Activated T-cell treated with anti-CD3 and anti-CD28 coated beads, Interleukin-2, amount 50 U/mL, for 72 hours (primary cell): ENCODE measurements around the gene P4HTM. TPM values are rescaled to one million over a fixed set of nuclear protein-coding genes. Genes with fewer than 3 reads are reported as not detected.
A peak's percentile ranks its signal among the peaks of the same experiment; 100 is the strongest.

Experiments used
- ATAC-seq, 2 donors: fragments of 150-1000 bp; cut with Tn5 transposase; replicated peaks in 1 of 2; 2 replicates each; pipeline ENCODE4 v1.10.0; 2021; ENCODE audit warnings: moderate library complexity in 2 of 2, mild to moderate bottlenecking in 1 of 2
- DNase-seq, 2 donors: peaks; one replicate each; pipeline ENCODE4 v3.0.0; 2021 to 2022; ENCODE audit warnings: mixed read lengths in 1 of 2
- H3K27ac Mint-ChIP-seq: one replicate; pipeline ENCODE4 v1.8.0; 2022; ENCODE audit warnings: mild to moderate bottlenecking, moderate library complexity, mixed read lengths
- H3K27me3 Mint-ChIP-seq: one replicate; pipeline ENCODE4 v1.8.0; 2022; ENCODE audit warnings: low read depth, mixed read lengths
- H3K36me3 Mint-ChIP-seq, 2 donors: one replicate each; pipeline ENCODE4 v1.8.0; 2022; ENCODE audit warnings: mixed read lengths in 2 of 2, mild to moderate bottlenecking in 1 of 2; ENCODE audit not compliant: insufficient read depth in 2 of 2
- H3K4me1 Mint-ChIP-seq: one replicate; pipeline ENCODE4 v1.8.0; 2022; ENCODE audit warnings: low read depth, mixed read lengths
- H3K4me3 Mint-ChIP-seq, 2 donors: one replicate each; pipeline ENCODE4 v1.8.0; 2022; ENCODE audit warnings: mild to moderate bottlenecking in 2 of 2, mixed read lengths in 2 of 2, moderate library complexity in 2 of 2
- H3K9me3 Mint-ChIP-seq, 2 donors: one replicate each; pipeline ENCODE4 v1.8.0; 2022; ENCODE audit warnings: mixed read lengths in 2 of 2
- total RNA-seq, 2 donors: library from RNA; stranded (reverse); gene quantifications; one replicate each; pipeline ENCODE4 v1.2.3, GENCODE V29; 2022

P4HTM gene
- total RNA-seq, 2 donors from 2014 or later, result 42.0 to 45.7 TPM

GRCh38 chr3:49017229-49017970 is 27.4 kb downstream of the P4HTM start:
- no peak for ATAC-seq
- peaks cover 6% of the 10 kb centered on the region in 2 donors for H3K36me3 Mint-ChIP-seq
- no peak overlapping the region for H3K27ac Mint-ChIP-seq

DNA sequence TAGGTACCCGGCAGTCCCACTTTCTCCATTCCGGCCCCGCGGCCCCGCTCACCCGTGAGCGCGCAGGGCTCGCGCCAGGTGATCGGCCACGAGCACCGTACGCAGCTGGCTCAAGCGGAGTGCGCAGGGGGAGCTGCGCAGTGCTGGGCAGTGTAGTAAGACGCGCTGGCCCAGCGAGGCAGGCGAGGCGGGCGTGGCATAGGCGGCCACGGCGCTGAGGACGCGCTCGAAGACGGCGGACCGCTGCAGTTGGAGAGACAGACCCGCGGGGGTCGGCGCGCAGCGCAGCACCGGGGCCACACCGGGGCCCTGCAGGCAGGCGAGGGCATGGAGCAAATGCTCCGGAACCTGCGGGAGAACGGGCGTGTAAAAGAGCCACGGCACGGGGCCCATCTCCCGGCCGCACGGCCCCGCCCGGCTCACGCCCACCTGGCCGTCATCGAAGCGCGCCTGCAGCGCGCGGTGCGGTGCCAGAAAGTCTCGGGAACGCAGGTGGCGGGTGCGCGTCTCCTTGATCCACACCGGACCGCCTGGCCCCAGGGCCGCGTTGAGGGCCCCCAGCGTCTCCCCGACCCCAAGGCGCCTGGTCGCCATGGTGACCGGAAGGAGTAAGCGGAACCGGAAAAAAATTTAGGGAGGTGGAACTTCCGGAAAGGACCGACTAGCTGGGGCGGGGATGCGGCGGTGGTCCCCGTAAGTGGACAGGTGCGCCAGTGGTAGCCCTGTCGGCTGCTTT is 28.1 kb downstream of the P4HTM start, which contains the start of gene DALRD3:
DALRD3 (minus strand) TSS at position 610 of the 736 bp plus-strand sequence; CDS start at position 594, 16 bp downstream.
- Mint-ChIP-seq H3K27ac (peak within 1 kb of the TSS; percentile 85), H3K4me3 (peak within 1 kb of the TSS; percentile 91 to 94), H3K36me3 (peaks cover 7 to 10% of the 10 kb centered on the region in 2 donors), H3K9me3 (no peaks in the 10 kb centered on the region), H3K27me3 (no peaks in the 10 kb centered on the region), H3K4me1 (peaks cover 44% of the 10 kb centered on the region)
- ATAC-seq (peak; percentile 9 to 14), DNase-seq (peak; percentile 76)

More at GRCh38 chr3:49017229-49017970, 27.4 kb downstream of the P4HTM start:
- no peak for DNase-seq
- Mint-ChIP-seq H3K27me3 (no peaks in the 10 kb centered on the region), H3K4me1 (peaks cover 37% of the 10 kb centered on the region), H3K9me3 (no peaks in the 10 kb centered on the region), H3K4me3 (peak overlapping the region; percentile 91 to 94)

GRCh38 chr3:49018707-49019006 is 28.6 kb downstream of the P4HTM start:
- H3K9me3 Mint-ChIP-seq, result no peaks in the 10 kb centered on the region
- peaks cover 10 to 12% of the 10 kb centered on the region in 2 donors for H3K36me3 Mint-ChIP-seq

DNA sequence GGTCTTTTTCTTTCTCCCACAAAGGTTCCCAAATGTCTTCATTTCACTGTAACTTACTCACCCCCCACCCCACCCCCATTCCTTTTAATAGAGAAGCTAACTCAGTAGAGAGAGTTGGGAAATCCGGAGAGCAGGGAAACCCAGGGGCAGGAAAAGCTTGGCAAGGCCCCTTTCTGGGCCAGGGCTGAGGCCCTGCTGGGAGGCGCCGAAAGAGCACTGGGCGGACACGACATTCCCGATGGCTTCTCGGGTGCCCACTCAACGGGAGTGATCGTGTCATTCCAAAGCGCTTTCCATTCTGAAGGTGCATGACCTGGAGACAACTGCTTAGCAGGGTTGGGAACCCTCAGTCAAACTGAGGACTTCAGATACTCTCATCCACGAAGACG is 29.9 kb downstream of the P4HTM start:
- Mint-ChIP-seq H3K4me3 (peak overlapping the region; percentile 91 to 94), H3K4me1 (peaks cover 59% of the 10 kb centered on the region), H3K9me3 (no peaks in the 10 kb centered on the region), H3K36me3 (peaks cover 8 to 19% of the 10 kb centered on the region in 2 donors), H3K27me3 (no peaks in the 10 kb centered on the region), H3K27ac (peak overlapping the region; percentile 94)
- ATAC-seq, result no peak
- DNase-seq, result no peak

More at GRCh38 chr3:49018707-49019006, 28.6 kb downstream of the P4HTM start:
- peaks cover 50% of the 10 kb centered on the region for H3K4me1 Mint-ChIP-seq
- ATAC-seq (no peak), DNase-seq (no peak)
- H3K27ac Mint-ChIP-seq, result peak overlapping the region; percentile 85
- H3K4me3 Mint-ChIP-seq, result peak overlapping the region; percentile 91 to 94
- no peaks in the 10 kb centered on the region for H3K27me3 Mint-ChIP-seq

GRCh38 chr3:49020330-49021212 is 30.5 kb downstream of the P4HTM start:
- Mint-ChIP-seq H3K4me1 (peaks cover 57% of the 10 kb centered on the region), H3K4me3 (peak overlapping the region; percentile 91 to 94), H3K9me3 (no peaks in the 10 kb centered on the region), H3K27ac (peak overlapping the region; percentile 94), H3K36me3 (peaks cover 10 to 18% of the 10 kb centered on the region in 2 donors), H3K27me3 (no peaks in the 10 kb centered on the region)
- DNase-seq (peak; percentile 45 to 60), ATAC-seq (peak in 1 of 2 donors; percentile 1)

DNA sequence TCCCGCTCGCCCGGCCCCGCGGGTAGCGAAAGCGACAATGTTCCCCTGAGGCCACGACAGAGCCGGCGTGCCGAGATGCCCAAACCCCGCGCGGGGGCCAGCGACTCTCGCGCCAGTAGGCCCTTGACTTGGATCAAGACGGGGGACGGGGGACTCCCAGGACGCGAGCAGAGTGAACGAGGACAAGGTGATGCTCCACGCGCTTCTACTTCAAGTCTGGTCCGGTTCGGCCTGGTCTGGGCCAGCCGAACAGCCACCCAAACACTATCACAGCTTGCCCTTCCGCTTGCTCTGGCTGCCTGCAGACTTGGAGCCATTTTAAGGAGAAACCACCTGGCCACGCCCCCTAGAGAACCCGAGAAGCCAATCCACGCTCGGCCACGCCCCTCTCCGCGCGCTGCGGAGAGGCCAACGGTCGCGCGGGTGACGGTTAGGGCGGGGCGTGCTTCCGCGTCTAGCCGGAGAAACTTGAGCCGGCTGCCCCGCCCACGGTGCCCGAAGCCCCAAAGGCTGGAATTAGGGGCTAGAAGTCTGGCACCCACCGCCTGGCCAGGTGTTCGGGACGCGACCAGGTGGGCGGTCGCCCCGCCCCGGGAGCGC is 31.3 kb downstream of the P4HTM start:
- H3K27ac Mint-ChIP-seq, result peak overlapping the region; percentile 94
- no peaks in the 10 kb centered on the region for H3K27me3 Mint-ChIP-seq
- no peaks in the 10 kb centered on the region for H3K9me3 Mint-ChIP-seq
- ATAC-seq (peak; percentile 70 to 74), DNase-seq (peak; percentile 100)
- H3K4me1 Mint-ChIP-seq, result peaks cover 65% of the 10 kb centered on the region
- H3K4me3 Mint-ChIP-seq, result peak overlapping the region; percentile 91 to 94
- peaks cover 10 to 21% of the 10 kb centered on the region in 2 donors for H3K36me3 Mint-ChIP-seq

DNA sequence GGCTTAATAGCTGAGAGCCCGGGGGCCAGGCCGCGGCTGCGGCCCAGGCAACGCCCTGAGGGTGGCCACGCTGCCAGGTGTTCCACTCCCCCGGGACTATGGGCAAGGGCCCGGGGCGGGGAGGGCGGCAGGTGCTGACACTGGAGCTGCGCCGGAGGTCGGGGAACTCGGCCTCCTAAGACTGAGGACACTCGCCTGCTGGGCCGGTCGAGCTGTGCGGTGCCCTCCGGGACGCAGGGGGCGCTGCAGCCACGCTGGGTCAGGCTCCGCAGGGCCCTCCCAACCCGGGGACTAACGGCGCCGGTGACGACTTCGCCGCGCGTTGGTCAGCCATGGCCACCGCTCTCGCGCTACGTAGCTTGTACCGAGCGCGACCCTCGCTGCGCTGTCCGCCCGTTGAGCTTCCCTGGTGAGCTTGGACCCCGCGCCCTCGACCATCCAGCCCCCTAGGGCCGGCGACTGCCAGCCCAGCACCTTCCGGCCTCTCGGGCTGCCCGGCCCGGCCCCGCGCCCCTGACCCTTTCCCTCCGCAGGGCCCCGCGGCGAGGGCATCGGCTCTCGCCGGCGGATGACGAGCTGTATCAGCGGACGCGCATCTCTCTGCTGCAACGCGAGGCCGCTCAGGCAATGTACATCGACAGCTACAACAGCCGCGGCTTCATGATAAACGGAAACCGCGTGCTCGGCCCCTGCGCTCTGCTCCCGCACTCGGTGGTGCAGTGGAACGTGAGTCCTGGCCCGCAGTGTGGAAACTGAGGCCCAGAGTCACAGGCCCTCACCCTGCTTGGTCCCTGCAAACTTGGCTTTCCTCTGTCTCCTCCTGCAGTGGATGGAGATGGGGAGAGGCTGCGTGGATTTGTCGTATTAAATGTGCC is 32.0 kb downstream of the P4HTM start, which contains the start of gene NDUFAF3:
NDUFAF3 (plus strand) TSS at position 309 of the 875 bp plus-strand sequence; CDS start at position 333, 24 bp downstream.
- Mint-ChIP-seq H3K27me3 (no peaks in the 10 kb centered on the region), H3K9me3 (no peaks in the 10 kb centered on the region), H3K27ac (peak within 1 kb of the TSS; percentile 94), H3K36me3 (peaks cover 10 to 26% of the 10 kb centered on the region in 2 donors), H3K4me3 (peak within 1 kb of the TSS; percentile 91 to 94), H3K4me1 (peaks cover 71% of the 10 kb centered on the region)
- DNase-seq (peak; percentile 96 to 97), ATAC-seq (peak; percentile 76 to 78)

DNA sequence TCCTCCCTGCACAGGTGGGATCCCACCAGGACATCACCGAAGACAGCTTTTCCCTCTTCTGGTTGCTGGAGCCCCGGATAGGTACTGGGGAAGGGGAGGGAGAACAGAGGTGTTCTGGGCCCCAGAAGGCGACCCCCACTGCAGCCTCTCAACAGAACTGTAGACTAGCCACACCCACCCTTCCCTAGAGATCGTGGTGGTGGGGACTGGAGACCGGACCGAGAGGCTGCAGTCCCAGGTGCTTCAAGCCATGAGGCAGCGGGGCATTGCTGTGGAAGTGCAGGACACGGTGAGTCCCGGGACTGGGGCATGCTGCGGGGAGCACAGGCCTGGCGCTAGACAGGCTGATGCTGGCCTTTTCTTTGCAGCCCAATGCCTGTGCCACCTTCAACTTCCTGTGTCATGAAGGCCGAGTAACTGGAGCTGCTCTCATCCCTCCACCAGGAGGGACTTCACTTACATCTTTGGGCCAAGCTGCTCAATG is 32.7 kb downstream of the P4HTM start:
- peaks cover 10 to 31% of the 10 kb centered on the region in 2 donors for H3K36me3 Mint-ChIP-seq
- ATAC-seq (no peak), DNase-seq (no peak)
- no peaks in the 10 kb centered on the region for H3K9me3 Mint-ChIP-seq
- peak overlapping the region; percentile 91 to 94 for H3K4me3 Mint-ChIP-seq
- H3K27ac Mint-ChIP-seq, result peak overlapping the region; percentile 92
- H3K4me1 Mint-ChIP-seq, result peaks cover 71% of the 10 kb centered on the region
- H3K27me3 Mint-ChIP-seq, result no peaks in the 10 kb centered on the region

GRCh38 chr3:49023775-49024174 is 33.7 kb downstream of the P4HTM start:
- Mint-ChIP-seq H3K9me3 (no peaks in the 10 kb centered on the region), H3K27me3 (no peaks in the 10 kb centered on the region), H3K27ac (peak overlapping the region; percentile 92), H3K4me3 (peak overlapping the region; percentile 91 to 94), H3K4me1 (peaks cover 78% of the 10 kb centered on the region), H3K36me3 (peaks cover 13 to 36% of the 10 kb centered on the region in 2 donors)
- no peak for ATAC-seq
- DNase-seq, result no peak

DNA sequence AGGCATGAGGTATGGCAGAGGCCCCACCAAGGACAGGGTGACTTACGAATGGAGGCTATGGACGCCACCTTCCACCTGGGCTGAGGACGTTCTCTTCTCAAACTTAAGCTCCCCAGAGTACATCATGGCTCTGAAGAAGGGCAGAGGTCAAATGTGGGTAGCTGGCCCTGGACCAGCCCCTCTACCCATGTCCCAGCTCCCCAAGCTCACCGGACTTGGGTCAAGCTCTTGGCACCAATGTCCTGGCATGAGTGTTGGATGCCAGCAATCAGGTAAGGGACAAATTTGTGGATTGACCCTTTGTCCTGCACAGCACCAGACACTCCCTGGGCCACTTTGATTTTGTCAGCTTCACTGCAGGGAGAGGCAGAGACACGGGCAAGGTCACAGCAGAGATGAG is 34.4 kb downstream of the P4HTM start:
- peaks cover 13 to 39% of the 10 kb centered on the region in 2 donors for H3K36me3 Mint-ChIP-seq
- DNase-seq, result no peak
- H3K9me3 Mint-ChIP-seq, result no peaks in the 10 kb centered on the region
- ATAC-seq, result no peak
- H3K27me3 Mint-ChIP-seq, result no peaks in the 10 kb centered on the region
- peak overlapping the region; percentile 85 for H3K27ac Mint-ChIP-seq
- peaks cover 78% of the 10 kb centered on the region for H3K4me1 Mint-ChIP-seq
- peak overlapping the region in 1 of 2 donors; percentile 5 for H3K4me3 Mint-ChIP-seq

DNA sequence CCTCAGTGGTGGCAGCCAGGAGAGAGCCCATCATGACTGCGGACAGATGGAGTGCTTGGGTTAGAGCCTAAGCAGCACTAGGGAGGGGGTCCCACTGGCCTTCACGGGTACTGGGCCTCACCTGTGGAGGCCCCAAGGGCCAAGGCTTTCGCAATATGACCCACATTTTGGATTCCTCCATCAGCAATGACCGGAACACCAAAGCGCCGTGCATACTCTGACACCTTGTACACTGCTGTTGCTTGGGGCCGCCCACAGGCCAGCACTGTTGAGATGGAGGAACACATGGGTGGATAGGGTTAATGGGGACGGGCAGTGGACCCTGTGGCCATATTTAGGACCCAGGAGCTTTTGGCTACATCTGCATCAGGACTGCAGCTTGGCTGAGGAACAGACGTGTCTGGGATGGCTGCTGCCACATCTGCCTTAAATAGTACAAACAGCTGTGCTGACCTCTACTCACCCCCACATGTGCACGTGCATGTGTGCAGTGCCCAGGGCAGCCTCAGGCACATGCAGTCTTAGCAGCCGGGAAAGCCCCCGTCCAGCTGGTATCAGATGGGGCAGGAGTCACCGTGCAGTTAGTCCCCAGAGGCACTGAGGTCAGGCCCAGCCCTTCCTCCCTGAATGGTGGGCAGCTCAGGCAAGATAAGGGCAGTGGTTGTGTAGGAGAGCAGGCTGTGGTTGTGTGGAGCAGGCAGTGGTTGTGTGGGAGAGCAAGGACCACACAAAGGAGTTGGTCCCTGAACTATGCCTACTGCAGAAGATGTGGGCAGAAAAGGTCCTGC is 35.2 kb downstream of the P4HTM start:
- peaks cover 78% of the 10 kb centered on the region for H3K4me1 Mint-ChIP-seq
- H3K36me3 Mint-ChIP-seq, result peaks cover 13 to 39% of the 10 kb centered on the region in 2 donors
- peak overlapping the region; percentile 85 for H3K27ac Mint-ChIP-seq
- no peak for ATAC-seq
- H3K9me3 Mint-ChIP-seq, result no peaks in the 10 kb centered on the region
- DNase-seq, result no peak
- H3K27me3 Mint-ChIP-seq, result no peaks in the 10 kb centered on the region
- H3K4me3 Mint-ChIP-seq, result peak overlapping the region; percentile 17 to 37
